HG03039 (cell line): ENCODE data around the gene SENP1.

Experiments
- ATAC-seq: cut with Tn5 transposase; IDR thresholded peaks from one replicate; pipeline ENCODE4 v1.9.1; 2021; ENCODE audit warnings: mild to moderate bottlenecking, moderate library complexity; ENCODE audit not compliant: unreplicated experiment

SENP1 gene

GRCh38 chr12:48037267-48037915 lies 68.5 kb downstream of the SENP1 start:
- no peak for ATAC-seq

GRCh38 chr12:48036818-48037217 lies 69.1 kb downstream of the SENP1 start:
- no peak for ATAC-seq

- no peak for ATAC-seq
Measured at GRCh38 chr12:48034835-48035805, 70.8 kb downstream of the SENP1 start.

GRCh38 chr12:48033451-48033850 lies 72.4 kb downstream of the SENP1 start:
- ATAC-seq: no peak

GRCh38 chr12:48032597-48032996 lies 73.3 kb downstream of the SENP1 start:
- ATAC-seq: no peak

GRCh38 chr12:48031135-48031960 lies 74.5 kb downstream of the SENP1 start:
- ATAC-seq: no peak

- ATAC-seq: no peak
Measured at GRCh38 chr12:48030173-48030650, 75.7 kb downstream of the SENP1 start.

GRCh38 chr12:48029491-48030172 lies 76.2 kb downstream of the SENP1 start:
- no peak for ATAC-seq

- no peak for ATAC-seq
Measured at GRCh38 chr12:48028541-48029431, 77.1 kb downstream of the SENP1 start.

GRCh38 chr12:48027183-48028002 lies 78.5 kb downstream of the SENP1 start:
- ATAC-seq: no peak

GRCh38 chr12:48026060-48026827 lies 79.6 kb downstream of the SENP1 start:
- ATAC-seq: no peak

- ATAC-seq: no peak
Measured at GRCh38 chr12:48025281-48025680, 80.6 kb downstream of the SENP1 start.

GRCh38 chr12:48024735-48025134 lies 81.1 kb downstream of the SENP1 start:
- ATAC-seq: no peak

GRCh38 chr12:48023386-48023785 lies 82.5 kb downstream of the SENP1 start:
- no peak for ATAC-seq

GRCh38 chr12:48022676-48023385 lies 83.0 kb downstream of the SENP1 start:
- no peak for ATAC-seq

- no peak for ATAC-seq
Measured at GRCh38 chr12:48022180-48022521, 83.7 kb downstream of the SENP1 start.

GRCh38 chr12:48021485-48022179 lies 84.2 kb downstream of the SENP1 start:
- no peak for ATAC-seq
